Tibial nerve (tissue), 4 donors: ENCODE data around the gene PTPRG.

ENCODE experiments used
- EP300 ChIP-seq, 2 donors: sonication (generic); formaldehyde crosslinking; IDR thresholded peaks; one replicate each; pipeline ENCODE4 v1.6.1; 2017; ENCODE audit warnings: antibody characterized with exemption in 2 of 2, mild to moderate bottlenecking in 1 of 2
- POLR2A ChIP-seq, 2 donors: fragments of 450-650 bp; IDR thresholded peaks; one replicate each; pipeline ENCODE4 v1.6.1; 2017; ENCODE audit warnings: antibody characterized with exemption in 2 of 2, mild to moderate bottlenecking in 2 of 2, moderate library complexity in 2 of 2
- TF ChIP-seq, protein P1 (sequence below), 5 experiments: fragments of 200-600 bp in 3 of 5; fragments of 450-650 bp in 2 of 5; sonication (generic) in 3 of 5; IDR thresholded peaks; one replicate each; pipeline ENCODE4 v1.5.1; 2016 to 2019; ENCODE audit warnings: antibody characterized with exemption in 5 of 5, mild to moderate bottlenecking in 3 of 5, moderate library complexity in 2 of 5

DNA sequence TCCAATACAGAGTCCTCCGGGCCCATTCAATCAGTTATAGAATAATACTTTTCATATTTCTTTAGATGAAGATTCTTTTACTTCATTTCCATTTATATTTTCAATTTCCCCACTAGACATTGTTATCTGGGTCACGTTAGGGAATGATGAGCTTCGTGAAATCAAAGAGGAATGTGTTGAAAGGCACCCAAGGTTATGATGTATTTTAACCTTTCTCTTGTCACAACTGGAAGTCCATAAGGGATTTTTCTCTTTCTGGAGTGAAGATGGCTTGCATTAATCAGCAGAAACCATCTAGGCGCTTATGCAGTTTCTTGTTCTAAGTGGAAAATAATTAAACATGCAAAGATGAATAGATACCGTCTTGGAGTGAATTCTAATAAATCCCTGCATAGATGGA lies 631.5 kb downstream of the PTPRG start:
- TF ChIP-seq, protein P1, sequence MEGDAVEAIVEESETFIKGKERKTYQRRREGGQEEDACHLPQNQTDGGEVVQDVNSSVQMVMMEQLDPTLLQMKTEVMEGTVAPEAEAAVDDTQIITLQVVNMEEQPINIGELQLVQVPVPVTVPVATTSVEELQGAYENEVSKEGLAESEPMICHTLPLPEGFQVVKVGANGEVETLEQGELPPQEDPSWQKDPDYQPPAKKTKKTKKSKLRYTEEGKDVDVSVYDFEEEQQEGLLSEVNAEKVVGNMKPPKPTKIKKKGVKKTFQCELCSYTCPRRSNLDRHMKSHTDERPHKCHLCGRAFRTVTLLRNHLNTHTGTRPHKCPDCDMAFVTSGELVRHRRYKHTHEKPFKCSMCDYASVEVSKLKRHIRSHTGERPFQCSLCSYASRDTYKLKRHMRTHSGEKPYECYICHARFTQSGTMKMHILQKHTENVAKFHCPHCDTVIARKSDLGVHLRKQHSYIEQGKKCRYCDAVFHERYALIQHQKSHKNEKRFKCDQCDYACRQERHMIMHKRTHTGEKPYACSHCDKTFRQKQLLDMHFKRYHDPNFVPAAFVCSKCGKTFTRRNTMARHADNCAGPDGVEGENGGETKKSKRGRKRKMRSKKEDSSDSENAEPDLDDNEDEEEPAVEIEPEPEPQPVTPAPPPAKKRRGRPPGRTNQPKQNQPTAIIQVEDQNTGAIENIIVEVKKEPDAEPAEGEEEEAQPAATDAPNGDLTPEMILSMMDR (IDR thresholded peaks at IDR 0.05) = no peak
- TF ChIP-seq POLR2A (IDR thresholded peaks at IDR 0.05) (no peak), EP300 (IDR thresholded peaks at IDR 0.05) (no peak)
